HPDE6-E6E7 (cell line): ENCODE data around the gene ERRFI1.

ENCODE experiments used
- DNase-seq: peaks from one replicate; pipeline ENCODE4 v3.0.0; 2011; ENCODE audit warnings: missing footprints; ENCODE audit errors: extremely low spot score

ERRFI1 gene

GRCh38 chr1:8004113-8004802 is 21.9 kb downstream of the ERRFI1 start:
- no peak for DNase-seq

- DNase-seq: no peak
Measured at GRCh38 chr1:8003438-8004112, 22.5 kb downstream of the ERRFI1 start.

GRCh38 chr1:8002921-8003320 is 23.2 kb downstream of the ERRFI1 start:
- DNase-seq: no peak

- DNase-seq: no peak
Measured at GRCh38 chr1:8002329-8002910, 23.7 kb downstream of the ERRFI1 start.

- no peak for DNase-seq
Measured at GRCh38 chr1:7995437-7995836, 30.7 kb downstream of the ERRFI1 start.

GRCh38 chr1:7994827-7995226 is 31.3 kb downstream of the ERRFI1 start:
- DNase-seq: no peak

- no peak for DNase-seq
Measured at GRCh38 chr1:7993593-7994479, 32.3 kb downstream of the ERRFI1 start.

- no peak for DNase-seq
Measured at GRCh38 chr1:7992885-7993284, 33.2 kb downstream of the ERRFI1 start.

- no peak for DNase-seq
Measured at GRCh38 chr1:7991504-7992440, 34.3 kb downstream of the ERRFI1 start.

GRCh38 chr1:7989762-7990428 is 36.2 kb downstream of the ERRFI1 start:
- DNase-seq: no peak

GRCh38 chr1:7988576-7988975 is 37.5 kb downstream of the ERRFI1 start:
- no peak for DNase-seq

- DNase-seq: no peak
Measured at GRCh38 chr1:7987528-7987927, 38.6 kb downstream of the ERRFI1 start.

GRCh38 chr1:7985851-7986612 is 40.1 kb downstream of the ERRFI1 start:
- no peak for DNase-seq

- no peak for DNase-seq
Measured at GRCh38 chr1:7984811-7985210, 41.3 kb downstream of the ERRFI1 start.

- DNase-seq: no peak
Measured at GRCh38 chr1:7983086-7983778, 42.9 kb downstream of the ERRFI1 start.

GRCh38 chr1:7980984-7981383 is 45.1 kb downstream of the ERRFI1 start:
- no peak for DNase-seq

- DNase-seq: peak; percentile 90
Measured at GRCh38 chr1:7975212-7975865, 50.8 kb downstream of the ERRFI1 start.

- no peak for DNase-seq
Measured at GRCh38 chr1:7973086-7973485, 53.0 kb downstream of the ERRFI1 start.

- no peak for DNase-seq
Measured at GRCh38 chr1:7972285-7972684, 53.8 kb downstream of the ERRFI1 start.
